CD4-positive, alpha-beta T cell treated with Interleukin-21 for 1 hour (primary cell): ENCODE results near the gene SMIM23.

ENCODE experiments used
- DNase-seq: peaks from one replicate; pipeline ENCODE4 v3.0.0-alpha.2; 2020

The SMIM23 gene

DNA sequence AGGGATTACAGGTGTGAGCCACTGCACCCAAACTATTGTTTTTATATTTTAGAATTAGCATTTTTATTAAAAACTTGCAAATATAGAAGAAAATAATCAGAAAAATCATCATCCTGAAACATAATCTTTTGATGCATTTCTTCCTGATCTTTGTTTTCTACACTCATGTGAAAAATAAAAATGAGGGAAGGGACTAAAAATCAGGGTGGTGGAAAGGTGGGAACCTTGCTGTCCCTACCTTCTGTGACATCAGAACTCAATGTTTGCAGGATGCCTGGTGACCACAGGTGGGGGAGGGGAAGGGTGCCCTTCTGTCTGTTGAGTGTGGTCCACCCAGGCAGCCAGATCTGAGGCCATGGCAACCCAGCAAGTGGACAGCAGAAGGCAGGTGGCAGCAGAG is at the start of gene SMIM23:
Gene SMIM23 (plus strand): TSS at position 301 of the 400 bp plus-strand sequence. CDS start 55 bp downstream, at position 356.
- DNase-seq: no peak

DNA sequence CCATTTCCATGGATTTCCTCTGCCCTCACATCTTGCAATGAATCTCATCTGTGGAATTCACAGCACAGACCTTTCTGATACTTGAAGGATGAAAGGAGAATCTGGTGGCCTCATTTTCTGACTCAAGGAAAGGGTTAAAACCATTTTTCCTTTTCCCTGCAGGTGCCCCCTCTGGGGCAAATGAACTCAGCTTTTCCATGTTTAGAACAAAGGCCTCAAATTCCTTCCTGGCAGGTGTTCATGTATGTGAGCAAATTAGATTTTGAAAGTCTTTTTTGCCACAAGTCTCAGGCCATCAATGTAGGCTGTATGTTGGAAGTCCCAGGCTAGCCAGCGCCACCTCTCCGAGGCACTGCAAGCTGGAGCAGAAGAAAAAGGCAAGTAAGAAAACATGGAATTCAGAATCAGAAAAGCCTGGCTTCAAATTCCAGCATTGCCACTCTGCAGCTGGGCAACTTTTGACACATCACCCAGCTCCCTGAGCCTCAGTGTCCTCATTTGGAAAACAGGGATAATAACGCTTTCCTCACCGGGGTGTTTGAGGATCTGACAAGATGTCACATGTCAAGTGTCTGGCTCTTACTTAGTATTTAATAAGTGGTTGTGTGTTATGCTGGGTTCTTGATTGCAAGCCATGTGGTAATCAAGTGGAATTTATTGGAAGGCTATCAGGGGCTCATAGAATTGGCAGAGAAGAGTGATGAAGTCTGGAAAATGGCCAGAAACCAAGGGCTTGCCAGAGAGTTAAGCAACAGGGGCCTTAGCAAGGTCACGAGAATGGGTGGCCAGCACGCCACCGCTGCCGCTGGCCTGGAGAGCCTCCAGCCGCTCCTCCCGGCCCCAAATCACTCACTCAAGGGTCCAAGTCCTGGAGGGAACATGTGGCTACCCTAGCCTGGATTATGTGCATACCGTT is 48.4 kb upstream of the SMIM23 start:
- DNase-seq: no peak

DNA sequence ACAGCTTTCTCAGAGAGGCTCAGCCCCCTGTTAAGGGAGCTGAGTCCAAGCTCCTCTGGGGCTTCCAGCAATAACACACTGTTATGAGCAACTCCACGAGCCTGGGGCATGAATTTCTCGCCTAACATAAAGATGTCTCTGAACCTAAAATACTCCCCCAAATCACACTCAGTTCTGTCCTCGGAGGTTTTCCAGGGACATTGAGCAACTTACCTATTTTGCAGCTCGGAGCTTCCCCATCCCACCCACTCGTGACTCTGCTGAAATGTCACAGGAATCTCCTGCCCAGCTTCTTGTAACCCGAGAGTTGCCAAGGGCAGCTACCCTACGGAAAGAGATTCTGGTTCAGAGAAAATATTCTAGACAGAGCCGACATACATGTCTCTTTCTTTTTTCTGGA is 47.1 kb upstream of the SMIM23 start:
- DNase-seq: no peak

DNA sequence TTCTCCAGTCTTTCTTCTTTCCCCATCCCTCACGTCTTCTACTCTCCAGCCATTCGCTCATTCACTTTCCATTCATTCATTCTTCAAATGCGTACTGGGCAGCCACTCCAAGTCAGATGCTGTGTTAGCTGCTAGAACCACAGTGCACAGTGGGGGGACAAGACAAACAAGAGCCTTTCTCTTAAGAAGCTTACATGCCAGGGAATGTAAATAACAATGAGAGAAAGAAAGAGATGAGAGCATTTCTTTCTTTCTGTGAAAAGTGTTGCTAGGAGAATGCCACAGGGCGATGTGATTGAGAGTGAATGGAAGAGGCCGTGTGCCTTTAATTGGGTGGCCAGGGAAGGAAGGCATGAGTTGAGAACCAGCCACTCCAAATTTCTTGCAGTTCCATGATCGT is 46.3 kb upstream of the SMIM23 start:
- no peak for DNase-seq

DNA sequence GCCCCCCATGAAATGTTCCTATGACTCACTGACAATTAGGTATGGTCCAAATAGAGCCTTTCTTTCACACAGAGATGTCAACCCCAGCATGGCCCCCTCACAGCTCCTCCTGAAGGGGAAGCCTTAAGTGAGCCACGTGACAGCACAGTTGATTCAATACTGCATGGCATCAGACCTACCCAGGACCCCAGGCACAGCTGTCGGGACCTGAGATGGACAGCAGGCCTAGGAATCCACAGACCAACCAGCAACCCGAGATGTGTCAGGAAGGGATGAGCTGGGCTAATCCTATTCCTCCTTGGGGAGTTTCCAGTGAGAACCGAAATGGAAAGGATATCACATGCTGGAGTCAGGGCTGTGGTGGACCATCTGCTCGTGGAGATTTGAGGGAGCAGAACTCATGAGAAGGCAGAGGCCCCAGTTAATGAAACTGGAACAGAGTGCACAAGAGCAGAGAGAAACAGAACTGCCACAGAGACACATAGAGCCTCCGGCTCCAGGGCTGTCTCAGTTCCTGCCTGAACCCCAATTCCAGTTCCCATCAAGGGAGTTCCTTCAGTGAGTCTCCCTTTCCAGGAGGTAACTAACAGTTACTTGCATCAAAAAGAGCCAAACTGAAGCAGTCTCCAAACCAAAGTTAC is 42.1 kb upstream of the SMIM23 start:
- DNase-seq: no peak

DNA sequence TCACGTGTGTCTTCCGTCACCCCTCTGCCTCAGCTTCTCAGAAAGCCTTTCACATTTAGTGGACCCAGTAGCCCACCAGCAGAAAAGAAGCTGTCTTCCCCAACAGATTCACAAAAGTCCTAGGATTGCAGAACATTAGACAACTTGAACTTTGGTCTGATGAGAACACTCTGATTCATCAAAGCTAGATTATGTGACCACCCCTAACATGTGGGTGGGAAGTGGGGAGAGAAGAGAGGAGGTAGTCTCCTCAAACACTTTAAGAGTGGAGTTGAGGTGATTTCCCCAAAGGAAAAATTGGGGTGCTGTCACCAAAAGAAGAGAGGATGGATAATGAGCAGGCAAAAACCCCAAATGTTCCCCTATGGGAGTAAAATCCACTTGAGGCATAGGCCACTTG is 41.4 kb upstream of the SMIM23 start:
- no peak for DNase-seq

DNA sequence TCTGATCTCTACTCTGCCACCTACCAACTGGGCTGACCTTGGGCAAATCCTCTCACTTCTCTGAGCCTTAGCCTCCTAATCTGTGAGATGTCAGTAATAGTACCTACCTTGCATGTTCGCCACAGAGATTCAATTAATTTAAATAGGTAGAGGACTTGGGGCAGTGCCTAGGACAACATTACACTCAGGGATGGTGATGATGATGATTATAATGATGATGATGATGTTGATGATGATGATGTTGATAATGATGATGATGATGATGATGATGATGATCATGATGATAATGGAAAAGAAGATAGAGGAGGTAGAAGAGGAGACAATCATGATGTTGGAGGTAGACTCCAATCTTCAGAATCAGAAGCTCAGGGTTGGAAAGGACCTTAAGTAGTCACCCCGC is 40.7 kb upstream of the SMIM23 start:
- DNase-seq: no peak

DNA sequence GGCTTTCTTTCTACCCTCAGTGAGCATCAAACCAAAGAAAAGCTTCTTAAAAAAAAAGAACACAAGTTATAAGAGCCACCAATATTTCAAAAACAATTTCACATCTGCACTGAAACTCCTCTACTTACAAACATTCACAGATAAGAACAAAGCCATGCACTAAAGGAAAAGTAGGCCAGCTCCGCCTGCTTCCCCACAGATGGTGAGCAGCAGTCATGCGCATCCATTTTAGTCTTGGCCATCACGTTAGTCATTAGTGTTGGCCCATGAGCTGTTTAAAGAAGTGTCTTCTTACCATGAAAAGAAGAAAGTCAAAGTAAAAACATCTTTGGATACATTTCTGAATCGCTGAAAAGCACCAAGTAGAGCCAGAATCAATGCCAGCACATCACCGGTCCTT is 40.0 kb upstream of the SMIM23 start:
- no peak for DNase-seq

DNA sequence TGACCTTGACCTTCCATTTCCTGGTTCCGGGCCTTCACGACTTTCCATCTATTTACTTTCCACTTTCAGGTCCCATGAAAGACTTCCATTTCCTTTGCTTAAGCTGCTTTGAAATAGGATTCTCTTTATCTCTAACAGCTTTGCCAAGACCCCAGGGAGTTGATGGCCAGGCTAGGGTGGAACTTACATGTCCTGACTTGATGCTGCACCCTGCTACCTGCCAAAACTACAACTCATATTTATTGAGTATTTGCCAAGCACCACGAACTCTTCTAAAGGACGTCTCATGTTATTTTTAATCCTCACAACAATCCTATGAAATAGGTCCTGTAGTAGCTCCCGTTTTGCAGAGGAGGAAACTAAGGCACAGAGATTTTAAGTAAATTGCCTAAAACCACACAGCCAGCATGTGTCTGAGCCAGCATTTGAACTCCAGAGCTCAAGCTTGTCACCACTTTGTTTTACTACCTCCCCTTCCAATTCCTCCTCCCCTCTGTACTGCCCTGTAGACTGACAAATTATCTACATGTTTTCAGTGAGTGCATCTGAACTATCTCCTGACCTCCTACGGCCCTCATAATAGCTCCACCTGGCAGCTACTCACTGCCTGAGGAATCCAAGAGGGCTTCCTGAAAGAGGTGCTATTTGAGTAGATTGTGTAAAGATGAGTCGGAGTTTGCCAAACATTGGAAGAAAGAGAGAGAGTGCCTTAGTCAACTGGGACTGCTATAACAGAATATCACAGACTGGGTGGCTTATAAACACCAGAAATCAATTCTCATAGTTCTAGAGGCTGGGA is 38.4 kb upstream of the SMIM23 start:
- DNase-seq: no peak

DNA sequence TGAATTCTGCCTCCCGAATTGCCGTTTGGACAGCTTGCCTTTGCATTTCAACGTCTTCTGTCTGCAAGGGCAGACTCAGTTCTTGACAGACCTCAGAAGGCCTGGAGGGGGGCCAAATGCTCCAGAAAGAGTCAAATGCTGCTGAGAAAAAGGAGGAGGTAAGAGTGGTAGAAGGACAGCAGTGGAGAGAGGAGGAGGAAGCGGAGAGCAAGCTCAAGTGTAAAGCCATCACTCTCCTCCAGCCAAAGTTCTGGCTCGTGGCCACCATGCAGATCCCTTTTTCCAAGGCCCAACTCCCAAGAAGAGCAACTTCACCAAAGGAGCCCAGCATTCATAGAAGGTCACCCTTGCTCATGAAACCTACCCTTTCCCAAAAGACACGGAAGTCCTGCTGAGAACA is 36.9 kb upstream of the SMIM23 start:
- DNase-seq: no peak

DNA sequence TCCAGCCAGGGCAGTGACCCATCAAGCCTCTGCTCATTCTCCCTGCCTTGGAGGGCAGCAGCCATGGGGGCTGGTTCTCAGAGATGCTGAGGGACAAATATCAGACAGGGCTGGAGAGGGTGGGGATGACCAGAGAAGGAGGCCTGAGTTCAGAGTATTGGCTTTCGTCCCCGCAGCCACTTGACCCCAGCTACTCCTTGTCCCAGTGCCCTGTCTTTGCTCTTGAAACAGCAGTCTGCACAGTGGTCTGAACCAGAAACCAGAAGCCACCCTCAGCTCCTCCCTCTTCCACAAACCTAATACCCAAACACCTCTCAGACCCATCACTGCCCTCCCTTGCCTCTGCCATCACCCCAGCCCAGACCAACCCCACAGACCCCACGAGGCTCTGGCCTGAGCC is 36.3 kb upstream of the SMIM23 start:
- DNase-seq: no peak

DNA sequence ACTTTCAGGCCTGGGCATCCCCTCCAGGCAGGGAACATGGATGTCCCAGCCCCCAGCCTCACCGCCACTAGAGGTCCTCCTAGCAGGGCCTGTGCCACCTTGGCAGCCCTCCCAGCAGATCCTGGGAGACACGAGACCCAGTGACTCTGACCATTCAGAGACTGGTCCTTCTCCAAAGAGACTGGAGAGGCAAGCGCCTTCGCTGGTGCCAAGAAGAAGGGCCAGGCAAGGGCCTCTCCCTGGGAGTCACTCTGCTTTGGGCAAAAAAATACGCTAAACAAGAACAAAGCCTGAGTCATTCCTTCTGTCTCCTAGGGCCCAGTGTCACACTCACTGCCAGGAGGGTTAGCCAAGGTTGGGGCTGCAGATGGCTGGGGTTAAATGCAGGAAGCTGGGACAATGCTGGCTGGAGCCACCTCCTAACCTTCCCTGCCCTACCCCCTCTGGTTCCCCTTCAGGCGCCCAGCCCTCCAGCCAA is 35.3 kb upstream of the SMIM23 start:
- DNase-seq: no peak

DNA sequence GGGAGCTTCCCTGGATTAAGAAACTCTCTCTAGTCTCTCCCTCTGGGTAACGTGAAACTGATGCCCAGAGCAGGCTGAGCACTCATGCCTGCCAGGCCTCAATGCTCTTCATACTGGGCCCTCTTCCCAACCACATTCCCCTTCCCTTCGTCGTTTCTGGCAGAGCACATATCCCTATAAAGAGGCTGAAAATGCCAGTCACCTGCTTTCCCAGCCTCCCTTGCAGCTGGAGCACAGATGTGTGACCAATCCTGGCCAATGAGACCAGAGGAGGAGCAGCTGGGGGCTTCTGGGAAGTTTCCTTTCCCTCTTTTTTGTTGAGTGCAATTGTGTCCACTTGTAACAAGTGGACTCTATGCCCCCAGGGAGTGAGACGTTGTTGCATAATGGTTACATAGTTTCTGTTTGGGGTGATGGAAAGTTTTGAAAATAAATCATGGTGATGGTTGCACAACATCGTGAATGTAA is 30.2 kb upstream of the SMIM23 start:
- DNase-seq: no peak

DNA sequence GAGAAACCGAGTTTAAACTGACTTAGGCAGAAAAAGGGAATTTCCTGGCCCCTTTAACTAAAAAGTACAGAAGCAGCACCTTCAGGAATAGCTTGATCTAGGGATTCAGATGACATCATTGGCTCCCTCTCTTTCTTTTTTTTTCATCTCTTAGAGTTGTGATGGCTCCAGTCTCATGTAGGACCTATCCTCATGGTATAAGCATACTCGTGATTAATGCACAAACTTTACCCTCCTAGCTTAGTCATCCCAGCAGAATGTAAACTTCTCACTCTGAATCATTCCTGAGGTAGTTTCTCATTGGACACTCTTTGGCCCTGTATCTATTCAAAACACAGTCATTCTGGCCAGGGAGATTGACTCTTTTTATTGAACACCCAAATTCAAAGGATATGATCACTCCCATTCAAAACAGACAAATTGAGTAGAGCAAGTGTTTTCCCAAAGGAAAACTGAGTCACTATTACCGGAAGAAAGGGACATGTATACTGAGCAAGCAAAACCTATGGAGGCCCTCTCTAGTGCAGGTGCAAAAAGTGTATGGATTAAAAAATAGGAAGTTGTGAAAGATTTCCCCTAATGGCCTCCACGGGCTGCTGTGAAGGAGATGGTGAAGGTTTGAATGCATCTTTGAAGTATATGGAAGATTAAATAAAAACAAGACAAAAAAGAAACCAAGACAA is 27.6 kb upstream of the SMIM23 start:
- DNase-seq: no peak

DNA sequence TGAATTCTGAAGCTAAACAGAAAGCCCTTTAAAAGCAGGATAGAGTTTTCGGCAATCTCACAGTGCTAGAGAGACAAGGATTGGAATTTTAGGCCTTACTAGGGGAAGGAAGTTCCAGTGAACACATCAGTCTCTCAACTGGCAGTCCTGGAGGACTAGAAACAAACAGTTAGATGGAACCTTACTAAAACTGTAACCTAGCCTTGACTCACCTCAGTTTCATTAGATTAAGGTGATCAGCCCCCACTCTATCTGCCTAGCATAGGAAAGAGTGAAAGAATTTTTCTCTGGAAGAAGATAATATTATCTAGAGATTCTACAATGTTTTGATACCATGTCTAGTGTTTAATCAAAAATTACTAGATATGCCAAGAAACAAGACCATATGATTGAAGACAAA is 25.8 kb upstream of the SMIM23 start:
- DNase-seq: no peak

DNA sequence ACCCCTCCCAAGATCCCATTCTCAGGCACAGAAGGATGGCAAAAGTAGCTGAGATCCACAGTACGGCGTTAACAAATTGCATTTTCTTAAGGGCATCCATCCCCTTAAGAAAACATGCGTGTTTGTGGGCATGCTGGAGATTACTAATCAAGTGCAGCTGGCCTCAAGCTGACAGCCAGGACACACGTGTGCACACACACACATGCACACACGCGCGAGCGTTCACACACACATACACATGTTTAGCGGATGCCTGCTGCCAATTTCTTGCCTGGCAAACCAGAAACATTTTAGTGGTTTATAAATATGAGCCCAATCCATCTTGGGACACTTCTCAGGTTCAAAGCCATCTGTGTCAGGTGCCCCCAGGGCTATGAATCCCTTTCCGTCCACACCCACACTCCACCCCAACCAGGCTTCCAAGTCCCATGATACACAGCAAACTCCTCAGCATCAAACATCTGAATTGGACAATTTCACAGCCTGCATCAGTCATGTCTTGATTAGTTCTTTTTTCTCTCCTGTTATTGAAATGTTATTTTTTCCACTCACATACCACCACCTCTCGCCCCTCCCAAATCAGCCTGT is 23.5 kb upstream of the SMIM23 start:
- DNase-seq: no peak

DNA sequence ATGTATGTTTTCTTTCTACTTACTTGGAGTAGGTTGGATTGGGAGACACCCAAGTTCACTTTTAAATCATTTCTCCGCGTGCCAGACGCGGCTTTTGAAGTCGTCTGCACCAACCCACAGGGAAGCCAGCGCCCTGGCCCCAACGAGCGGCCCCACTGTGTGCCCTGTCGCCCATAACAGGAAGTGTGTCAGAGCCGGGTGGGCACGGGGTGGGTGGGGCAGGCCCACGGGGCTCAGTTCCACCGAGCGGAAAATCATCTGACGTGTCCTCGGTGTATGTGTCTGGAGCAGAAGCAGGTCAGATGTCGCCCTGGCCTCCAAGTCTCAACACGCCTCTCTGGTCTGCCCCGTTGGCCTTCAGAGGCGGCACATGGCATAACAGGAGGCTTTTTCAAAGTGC is 22.7 kb upstream of the SMIM23 start:
- no peak for DNase-seq

DNA sequence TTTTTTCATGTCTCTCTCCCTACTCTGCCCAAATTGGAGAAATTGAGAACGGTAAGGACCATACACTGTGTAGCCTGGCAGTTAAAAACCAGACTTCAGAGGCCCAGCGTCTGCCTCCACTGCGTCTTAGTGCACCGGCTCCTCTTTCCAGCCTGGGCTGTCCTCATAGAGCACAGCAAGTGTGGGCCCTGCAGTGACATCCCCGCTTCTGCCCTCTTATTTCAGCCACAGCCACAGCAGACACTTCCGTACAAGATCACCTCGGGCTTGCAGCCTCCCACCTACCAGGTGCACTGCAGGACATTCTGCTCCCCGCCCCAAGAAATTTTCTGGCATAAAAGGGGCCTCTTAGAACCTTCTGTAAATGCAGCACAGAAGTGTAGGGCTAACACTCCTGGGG is 21.4 kb upstream of the SMIM23 start:
- no peak for DNase-seq

DNA sequence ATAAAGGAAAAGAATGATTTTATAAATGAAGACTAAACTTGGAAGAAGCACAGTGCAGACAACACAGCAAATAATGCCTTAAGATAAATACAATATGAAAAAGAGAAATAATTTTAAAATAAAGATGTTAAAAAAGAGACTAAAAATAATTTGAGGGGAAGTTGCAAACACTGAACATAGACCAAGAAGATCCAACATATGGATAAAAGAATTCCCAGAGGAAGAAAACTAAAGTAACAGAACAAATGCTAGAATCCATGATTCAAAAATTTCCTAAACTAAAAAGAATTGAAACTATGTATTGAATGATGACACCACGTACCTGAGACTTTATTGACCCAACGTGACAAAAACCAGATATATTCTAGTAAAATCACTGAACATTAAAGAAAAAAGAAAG is 18.7 kb upstream of the SMIM23 start:
- DNase-seq: no peak

DNA sequence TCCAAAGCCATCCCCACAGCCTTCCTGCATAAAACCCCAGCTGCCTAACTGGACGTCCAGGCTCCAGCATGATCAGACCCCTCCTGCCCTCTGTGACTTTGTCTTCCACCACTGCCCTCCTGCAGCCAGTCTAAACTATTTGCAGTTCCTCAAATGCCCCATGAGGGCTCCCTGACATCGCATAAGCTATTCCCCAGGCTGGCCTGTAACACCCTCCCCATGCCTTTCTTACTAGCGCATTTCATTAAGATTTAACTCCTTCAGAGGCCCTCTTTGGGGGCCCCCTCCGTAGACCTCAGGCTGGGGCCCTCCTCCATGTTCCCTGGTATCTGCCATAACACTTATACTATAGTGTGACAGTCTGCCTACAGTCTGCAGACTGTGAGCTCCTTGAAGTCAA is 15.5 kb upstream of the SMIM23 start:
- no peak for DNase-seq

DNA sequence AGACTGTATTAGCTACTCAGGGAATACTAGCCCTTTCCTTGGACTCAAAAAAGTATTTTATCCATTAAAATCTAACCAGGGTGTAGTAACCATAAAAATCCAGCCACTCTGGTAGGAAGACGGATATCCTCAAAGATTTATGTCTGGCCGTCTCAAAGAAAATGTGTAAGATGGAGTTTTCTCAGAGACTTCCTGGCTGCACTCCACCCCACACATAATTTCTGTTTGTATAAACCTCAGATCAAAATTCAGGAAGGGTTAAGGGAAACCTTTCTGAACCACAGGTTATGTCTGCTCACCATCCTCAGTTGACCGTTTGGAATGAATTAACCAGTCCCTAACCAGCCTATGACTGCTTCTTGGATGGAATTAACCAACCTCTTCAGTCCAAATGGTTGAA is 13.8 kb upstream of the SMIM23 start:
- no peak for DNase-seq

DNA sequence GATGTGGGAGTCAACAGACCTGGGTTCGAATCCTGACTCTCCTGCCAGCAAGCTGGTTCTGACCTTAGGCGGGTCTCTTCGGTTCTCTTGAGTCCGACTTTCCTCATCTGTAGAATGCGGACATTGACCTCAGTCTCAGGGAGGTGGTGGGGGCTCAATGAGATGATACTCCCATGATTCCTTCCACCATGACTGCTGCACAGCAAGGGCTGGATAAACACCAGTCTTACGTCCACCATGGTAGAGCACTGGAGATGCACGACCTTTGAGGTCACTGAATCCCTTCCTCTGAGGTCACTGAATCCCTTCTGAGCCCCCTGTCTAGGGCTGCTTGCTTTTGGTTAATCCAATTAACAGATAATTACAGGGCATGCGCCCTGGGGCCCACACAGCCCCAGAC is 12.5 kb upstream of the SMIM23 start:
- no peak for DNase-seq
